Uterus (tissue), 4 donors: ENCODE data around the gene KLHL17. TPM values are rescaled to one million over a fixed set of nuclear protein-coding genes. Genes with fewer than 3 reads are reported as not detected.

Source experiments
- DNase-seq, 2 donors: peaks; one replicate each; pipeline ENCODE4 v3.0.0-alpha.2; 2019 to 2020
- H3K27ac ChIP-seq, 2 donors: fragments of 200-600 bp; sonication (generic); 1 replicate in 1 of 2; 2 replicates in 1 of 2; pipeline ENCODE4 v1.5.1; 2016 to 2018
- H3K27me3 ChIP-seq, 2 donors: fragments of 200-600 bp; sonication (generic); one replicate each; pipeline ENCODE4 v1.5.1; 2018 to 2019; ENCODE audit warnings: control low read depth in 1 of 2
- H3K36me3 ChIP-seq, 2 donors: fragments of 200-600 bp; sonication (generic); one replicate each; pipeline ENCODE4 v1.5.1; 2019; ENCODE audit warnings: control low read depth in 1 of 2
- H3K4me1 ChIP-seq, 2 donors: fragments of 200-600 bp; sonication (generic); one replicate each; pipeline ENCODE4 v1.5.1; 2018 to 2019; ENCODE audit warnings: control low read depth in 1 of 2
- H3K4me3 ChIP-seq, 2 donors: fragments of 200-600 bp; sonication (generic); 1 replicate in 1 of 2; 2 replicates in 1 of 2; pipeline ENCODE4 v1.5.1; 2018 to 2019; ENCODE audit warnings: mild to moderate bottlenecking in 1 of 2
- H3K9me3 ChIP-seq, 2 donors: fragments of 200-600 bp; sonication (generic); one replicate each; pipeline ENCODE4 v1.5.1; 2019; ENCODE audit warnings: control low read depth in 1 of 2
- POLR2A ChIP-seq, 2 donors: fragments of 450-650 bp; IDR thresholded peaks; one replicate each; pipeline ENCODE4 v1.6.1; 2016; ENCODE audit warnings: antibody characterized with exemption in 2 of 2, mild to moderate bottlenecking in 1 of 2, moderate library complexity in 1 of 2
- intact Hi-C: fragments of 100-400 bp; cut with DNase I; formaldehyde crosslinking; loops from one replicate; pipeline ENCODE4 v1.15.1; 2023; ENCODE audit warnings: low total_unique reads
- total RNA-seq, 4 donors: library from RNA; depleted of rRNA in 3 of 4; stranded (reverse); fragments of >200 nt in 3 of 4; gene quantifications; one replicate each; pipeline versions ENCODE4 v1.1.0 to v1.2.4, GENCODE V29; 2014 to 2023
- TF ChIP-seq, protein P1 (sequence below), 4 experiments: fragments of 200-600 bp in 2 of 4; fragments of 450-650 bp in 2 of 4; sonication (generic) in 2 of 4; IDR thresholded peaks; one replicate each; pipeline ENCODE4 v1.5.1; 2016 to 2019; ENCODE audit warnings: antibody characterized with exemption in 4 of 4, mild to moderate bottlenecking in 2 of 4, moderate library complexity in 1 of 4
- donor health status: DM: yes; HTN: yes; CAD: no.

Gene KLHL17
- total RNA-seq, 4 donors from 2014 or later: 1.8 to 15.3 (median 9.6) TPM

DNA sequence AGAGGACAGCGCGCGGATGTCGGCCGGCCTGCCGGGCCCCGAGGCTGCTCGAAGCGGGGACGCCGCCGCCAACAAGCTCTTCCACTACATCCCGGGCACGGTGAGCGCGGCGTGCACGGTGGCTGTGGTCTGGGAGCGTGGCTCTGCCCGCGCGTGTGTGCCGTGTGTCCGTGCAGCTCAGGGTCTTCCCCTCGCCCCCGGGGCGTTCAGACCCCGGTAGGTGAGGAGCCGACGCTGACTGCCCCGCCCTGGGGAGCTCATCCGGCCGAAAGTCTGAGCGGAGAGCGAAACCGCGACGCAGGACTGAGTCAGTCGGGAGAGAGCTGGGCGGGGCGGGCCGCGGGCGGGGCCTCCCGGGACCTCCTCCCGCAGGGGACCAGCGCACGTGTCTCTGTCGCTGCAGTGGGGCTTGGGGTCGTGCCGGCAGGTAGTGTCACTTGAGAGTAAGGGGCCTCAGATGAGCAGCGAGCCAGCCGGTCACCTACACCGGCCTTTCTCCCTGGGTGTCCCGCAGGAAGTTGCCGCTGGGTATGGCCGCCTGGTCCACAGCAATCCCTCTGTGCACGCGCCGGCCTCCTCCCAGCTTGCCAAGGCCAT is 6.4 kb downstream of the KLHL17 start:
- peaks cover 10 to 15% of the 10 kb centered on the region in 2 donors for H3K27me3 ChIP-seq
- no peaks in the 10 kb centered on the region for H3K9me3 ChIP-seq
- H3K36me3 ChIP-seq: no peaks in the 10 kb centered on the region
- peak overlapping the region; percentile 38 to 45 for H3K4me3 ChIP-seq
- peak overlapping the region in 1 of 2 donors; percentile 8 for H3K27ac ChIP-seq
- peak; percentile 45 to 66 for DNase-seq
- TF ChIP-seq POLR2A (IDR thresholded peaks at IDR 0.05): no peak
- TF ChIP-seq, protein P1, sequence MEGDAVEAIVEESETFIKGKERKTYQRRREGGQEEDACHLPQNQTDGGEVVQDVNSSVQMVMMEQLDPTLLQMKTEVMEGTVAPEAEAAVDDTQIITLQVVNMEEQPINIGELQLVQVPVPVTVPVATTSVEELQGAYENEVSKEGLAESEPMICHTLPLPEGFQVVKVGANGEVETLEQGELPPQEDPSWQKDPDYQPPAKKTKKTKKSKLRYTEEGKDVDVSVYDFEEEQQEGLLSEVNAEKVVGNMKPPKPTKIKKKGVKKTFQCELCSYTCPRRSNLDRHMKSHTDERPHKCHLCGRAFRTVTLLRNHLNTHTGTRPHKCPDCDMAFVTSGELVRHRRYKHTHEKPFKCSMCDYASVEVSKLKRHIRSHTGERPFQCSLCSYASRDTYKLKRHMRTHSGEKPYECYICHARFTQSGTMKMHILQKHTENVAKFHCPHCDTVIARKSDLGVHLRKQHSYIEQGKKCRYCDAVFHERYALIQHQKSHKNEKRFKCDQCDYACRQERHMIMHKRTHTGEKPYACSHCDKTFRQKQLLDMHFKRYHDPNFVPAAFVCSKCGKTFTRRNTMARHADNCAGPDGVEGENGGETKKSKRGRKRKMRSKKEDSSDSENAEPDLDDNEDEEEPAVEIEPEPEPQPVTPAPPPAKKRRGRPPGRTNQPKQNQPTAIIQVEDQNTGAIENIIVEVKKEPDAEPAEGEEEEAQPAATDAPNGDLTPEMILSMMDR (IDR thresholded peaks at IDR 0.05): no peak
- H3K4me1 ChIP-seq: peaks cover 0 to 7% of the 10 kb centered on the region in 2 donors
- intact Hi-C loops: no loop called here

DNA sequence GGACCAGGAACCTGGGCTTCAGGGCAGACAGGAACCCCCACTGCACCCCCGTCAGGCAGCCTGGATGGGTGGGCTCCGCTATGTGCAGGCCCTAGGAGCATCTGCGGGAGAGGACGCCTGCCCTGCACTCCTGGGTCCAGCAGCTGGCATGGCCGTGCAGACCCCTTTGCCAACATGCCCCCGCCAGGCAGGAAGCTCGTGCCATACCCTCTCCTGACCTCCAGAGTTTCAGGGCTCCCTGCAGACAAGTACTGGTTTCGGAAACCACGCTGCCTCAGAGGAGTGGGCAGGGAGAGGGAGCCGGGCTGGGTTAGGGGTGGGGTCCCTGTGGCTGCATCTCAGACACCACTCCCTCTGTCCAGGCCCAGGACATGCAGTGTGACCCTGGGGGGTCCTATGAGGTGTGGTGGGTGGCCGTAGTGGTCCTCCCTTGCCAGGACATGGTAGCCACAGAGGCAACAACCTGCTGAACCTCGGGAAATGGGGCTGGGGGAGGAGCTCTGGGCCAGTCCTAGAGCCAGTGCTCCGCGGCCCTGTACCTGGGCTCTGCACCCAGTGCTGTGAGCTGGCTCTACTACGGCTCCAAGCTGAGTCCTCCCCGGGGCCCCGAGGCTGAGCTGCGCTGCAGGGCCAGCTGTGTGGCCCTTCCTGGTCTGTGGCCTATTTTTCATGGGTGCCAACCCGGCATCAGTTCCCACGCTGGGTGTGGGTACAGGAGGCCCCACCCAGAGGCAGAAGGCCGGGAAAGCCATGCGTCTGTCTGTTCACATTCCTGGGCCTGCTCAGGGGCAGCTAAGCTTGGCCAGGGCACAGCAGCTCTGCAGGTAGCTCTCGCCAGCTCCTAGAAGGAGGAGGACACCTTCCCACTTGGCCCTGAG is 7.3 kb downstream of the KLHL17 start:
- Histone ChIP-seq H3K4me1 (peaks cover 0 to 7% of the 10 kb centered on the region in 2 donors), H3K27me3 (peaks cover 10 to 19% of the 10 kb centered on the region in 2 donors), H3K9me3 (no peaks in the 10 kb centered on the region), H3K27ac (no peak overlapping the region), H3K36me3 (no peaks in the 10 kb centered on the region), H3K4me3 (no peak overlapping the region)
- TF ChIP-seq, protein P1 (IDR thresholded peaks at IDR 0.05): no peak
- TF ChIP-seq POLR2A (IDR thresholded peaks at IDR 0.05): no peak
- no peak for DNase-seq
- intact Hi-C loops: no loop called here

DNA sequence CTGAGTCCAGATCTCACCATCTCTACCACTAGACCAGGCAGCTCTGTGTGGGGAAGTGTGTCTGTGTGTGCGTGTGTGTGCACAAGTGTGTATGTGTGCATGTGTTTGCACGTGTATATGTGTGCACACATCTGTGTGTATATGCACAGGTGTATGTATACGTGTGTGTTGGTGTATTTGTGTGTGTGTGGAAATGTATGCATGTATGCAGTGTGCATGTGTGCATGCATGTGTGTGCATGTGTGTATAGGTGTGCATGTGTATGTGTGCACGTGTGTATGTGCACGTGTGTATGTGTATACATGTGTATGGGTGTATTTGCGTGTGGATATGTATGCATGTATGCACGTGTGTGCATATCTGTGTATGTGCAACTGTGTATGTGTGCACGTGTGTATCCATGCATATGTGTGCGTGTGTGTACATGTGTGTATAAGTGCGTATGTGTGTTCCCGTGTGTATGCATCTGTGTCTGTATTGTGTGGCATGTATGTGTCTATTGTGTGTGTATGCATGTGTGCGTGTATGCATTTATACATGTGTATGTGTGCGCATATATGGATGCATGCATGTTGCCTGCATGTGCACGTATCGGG is 9.0 kb downstream of the KLHL17 start:
- peaks cover 10 to 19% of the 10 kb centered on the region in 2 donors for H3K27me3 ChIP-seq

DNA sequence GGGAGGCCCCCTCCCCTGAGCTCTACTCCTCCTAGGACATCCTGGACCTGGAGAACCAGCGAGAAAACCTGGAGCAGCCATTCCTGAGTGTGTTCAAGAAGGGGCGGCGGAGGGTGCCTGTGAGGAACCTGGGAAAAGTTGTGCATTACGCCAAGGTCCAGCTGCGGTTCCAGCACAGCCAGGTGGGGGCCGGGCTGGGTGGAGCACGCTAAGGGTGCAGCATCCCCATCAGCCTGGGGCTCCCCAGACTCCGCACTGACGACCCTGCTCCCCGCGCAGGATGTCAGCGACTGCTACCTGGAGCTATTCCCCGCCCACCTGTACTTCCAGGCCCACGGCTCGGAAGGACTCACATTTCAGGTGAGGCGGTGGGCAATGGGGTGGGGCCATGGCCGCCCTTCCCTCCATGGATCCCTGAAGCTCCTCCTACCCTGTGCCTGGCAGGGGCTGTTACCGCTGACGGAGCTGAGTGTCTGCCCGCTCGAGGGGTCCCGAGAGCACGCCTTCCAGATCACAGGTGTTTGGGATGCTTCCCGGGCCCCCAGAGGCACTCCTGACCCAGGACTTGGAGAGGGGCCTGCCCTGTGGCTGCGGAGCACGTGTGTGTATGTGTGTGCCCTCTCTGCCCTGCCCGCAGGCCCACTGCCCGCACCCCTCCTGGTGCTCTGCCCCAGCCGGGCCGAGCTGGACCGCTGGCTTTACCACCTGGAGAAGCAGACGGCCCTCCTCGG is 10.0 kb downstream of the KLHL17 start:
- Histone ChIP-seq H3K4me3 (no peak overlapping the region), H3K27ac (no peak overlapping the region), H3K4me1 (peaks cover 0 to 7% of the 10 kb centered on the region in 2 donors), H3K27me3 (peaks cover 10 to 19% of the 10 kb centered on the region in 2 donors), H3K9me3 (no peaks in the 10 kb centered on the region), H3K36me3 (no peaks in the 10 kb centered on the region)
- TF ChIP-seq, protein P1 (IDR thresholded peaks at IDR 0.05): no peak
- no peak for TF ChIP-seq POLR2A (IDR thresholded peaks at IDR 0.05)
- intact Hi-C loops: loop anchor here (10.0 kb wide), 2 partner anchors 66 to 264 kb away; partner anchors contain the start of genes B3GALT6 and SDF4
- no peak for DNase-seq

More for the DNA sequence above, 9.0 kb downstream of the KLHL17 start:
- no peak for DNase-seq
- Histone ChIP-seq H3K9me3 (no peaks in the 10 kb centered on the region), H3K4me3 (no peak overlapping the region), H3K4me1 (peaks cover 0 to 7% of the 10 kb centered on the region in 2 donors), H3K27ac (no peak overlapping the region), H3K36me3 (no peaks in the 10 kb centered on the region)
- no peak for TF ChIP-seq POLR2A (IDR thresholded peaks at IDR 0.05)
- TF ChIP-seq, protein P1 (IDR thresholded peaks at IDR 0.05): no peak
- intact Hi-C loops: no loop called here
